Progenitor cell of endocrine pancreas (in vitro differentiated cells): Measurements from ENCODE around the gene PGGHG. TPM values are rescaled to one million over a fixed set of nuclear protein-coding genes. Genes with fewer than 3 reads are reported as not detected.

Experiments
- DNase-seq: peaks from one replicate; pipeline ENCODE4 v3.0.0; 2021; ENCODE audit warnings: low spot score; ENCODE audit not compliant: unreplicated experiment
- H3K27ac Mint-ChIP-seq: 2 replicates; pipeline ENCODE4 v1.8.0; 2021; ENCODE audit warnings: mild to moderate bottlenecking, moderate library complexity, mixed read lengths
- H3K27me3 Mint-ChIP-seq: 2 replicates; pipeline ENCODE4 v1.8.0; 2021; ENCODE audit warnings: mixed read lengths
- H3K36me3 Mint-ChIP-seq: 2 replicates; pipeline ENCODE4 v1.8.0; 2022; ENCODE audit warnings: mixed read lengths; ENCODE audit not compliant: insufficient read depth
- H3K4me1 Mint-ChIP-seq: 2 replicates; pipeline ENCODE4 v1.8.0; 2021; ENCODE audit warnings: low read depth, mixed read lengths
- H3K4me3 Mint-ChIP-seq: 2 replicates; pipeline ENCODE4 v1.8.0; 2021; ENCODE audit warnings: low read depth, mild to moderate bottlenecking, moderate library complexity, mixed read lengths
- H3K9me3 Mint-ChIP-seq: 2 replicates; pipeline ENCODE4 v1.8.0; 2021; ENCODE audit warnings: low read depth, mixed read lengths
- total RNA-seq: library from RNA; stranded (reverse); gene quantifications from 2 replicates; pipeline ENCODE4 v1.2.1, GENCODE V29; 2021
- TF ChIP-seq, protein P1 (sequence below): fragments of 200-600 bp; sonication (generic); IDR thresholded peaks from one replicate; pipeline ENCODE4 v1.5.0; 2021; ENCODE audit warnings: antibody characterized with exemption, mild to moderate bottlenecking; ENCODE audit not compliant: unreplicated experiment

The PGGHG gene
- total RNA-seq, 1 donor from 2014 or later, result 67.0 TPM

DNA sequence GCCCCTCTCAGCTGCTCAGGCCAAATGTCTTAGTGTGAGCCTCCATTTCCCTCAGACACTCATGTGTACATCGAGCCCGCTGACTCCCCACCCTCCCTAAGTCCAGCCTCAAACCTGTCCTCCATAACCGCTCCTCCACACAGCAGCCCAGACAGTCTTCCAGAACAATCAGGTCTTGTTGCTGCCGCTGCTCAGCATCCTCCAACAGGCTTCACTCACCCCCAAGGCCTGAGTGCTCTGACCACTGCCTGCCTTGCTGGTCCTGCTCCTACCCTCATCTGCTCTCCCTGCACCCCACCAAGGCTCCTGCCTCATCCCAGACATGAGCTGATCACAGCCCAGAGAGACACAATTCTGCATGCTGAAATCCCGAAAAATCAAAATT is 35.0 kb upstream of the PGGHG start:
- H3K27ac Mint-ChIP-seq, result peak overlapping the region; percentile 80
- H3K36me3 Mint-ChIP-seq, result peaks cover 20% of the 10 kb centered on the region
- H3K27me3 Mint-ChIP-seq, result peaks cover 4% of the 10 kb centered on the region
- no peaks in the 10 kb centered on the region for H3K4me1 Mint-ChIP-seq
- no peak overlapping the region for H3K4me3 Mint-ChIP-seq
- H3K9me3 Mint-ChIP-seq, result no peaks in the 10 kb centered on the region
- TF ChIP-seq, protein P1, sequence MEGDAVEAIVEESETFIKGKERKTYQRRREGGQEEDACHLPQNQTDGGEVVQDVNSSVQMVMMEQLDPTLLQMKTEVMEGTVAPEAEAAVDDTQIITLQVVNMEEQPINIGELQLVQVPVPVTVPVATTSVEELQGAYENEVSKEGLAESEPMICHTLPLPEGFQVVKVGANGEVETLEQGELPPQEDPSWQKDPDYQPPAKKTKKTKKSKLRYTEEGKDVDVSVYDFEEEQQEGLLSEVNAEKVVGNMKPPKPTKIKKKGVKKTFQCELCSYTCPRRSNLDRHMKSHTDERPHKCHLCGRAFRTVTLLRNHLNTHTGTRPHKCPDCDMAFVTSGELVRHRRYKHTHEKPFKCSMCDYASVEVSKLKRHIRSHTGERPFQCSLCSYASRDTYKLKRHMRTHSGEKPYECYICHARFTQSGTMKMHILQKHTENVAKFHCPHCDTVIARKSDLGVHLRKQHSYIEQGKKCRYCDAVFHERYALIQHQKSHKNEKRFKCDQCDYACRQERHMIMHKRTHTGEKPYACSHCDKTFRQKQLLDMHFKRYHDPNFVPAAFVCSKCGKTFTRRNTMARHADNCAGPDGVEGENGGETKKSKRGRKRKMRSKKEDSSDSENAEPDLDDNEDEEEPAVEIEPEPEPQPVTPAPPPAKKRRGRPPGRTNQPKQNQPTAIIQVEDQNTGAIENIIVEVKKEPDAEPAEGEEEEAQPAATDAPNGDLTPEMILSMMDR, result no peak
- DNase-seq, result no peak

DNA sequence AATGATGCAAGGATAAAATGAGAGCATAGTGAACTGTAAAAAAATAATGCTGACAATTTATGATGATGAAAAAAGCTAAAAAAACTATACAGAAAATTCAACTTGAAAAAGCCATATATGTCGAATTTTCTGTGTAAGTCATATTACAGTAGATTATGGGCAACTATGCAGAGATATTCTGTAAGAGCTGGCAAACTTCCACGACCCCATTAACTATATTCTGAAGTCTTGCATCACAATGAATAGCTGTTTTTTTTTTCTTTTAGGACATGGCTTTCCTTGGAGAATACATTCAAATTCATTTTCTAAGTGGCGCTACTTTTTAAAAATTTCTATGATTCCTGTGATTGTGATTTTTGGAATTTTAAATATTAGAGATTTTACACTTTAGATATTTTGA is 33.8 kb upstream of the PGGHG start:
- peaks cover 16% of the 10 kb centered on the region for H3K36me3 Mint-ChIP-seq
- TF ChIP-seq, protein P1, result no peak
- no peak overlapping the region for H3K4me3 Mint-ChIP-seq
- H3K4me1 Mint-ChIP-seq, result no peaks in the 10 kb centered on the region
- H3K9me3 Mint-ChIP-seq, result no peaks in the 10 kb centered on the region
- DNase-seq, result no peak
- H3K27me3 Mint-ChIP-seq, result peaks cover 4% of the 10 kb centered on the region
- no peak overlapping the region for H3K27ac Mint-ChIP-seq

- Mint-ChIP-seq H3K4me1 (no peaks in the 10 kb centered on the region), H3K9me3 (no peaks in the 10 kb centered on the region), H3K27ac (no peak overlapping the region), H3K27me3 (peaks cover 4% of the 10 kb centered on the region), H3K36me3 (peaks cover 15% of the 10 kb centered on the region), H3K4me3 (no peak overlapping the region)
- TF ChIP-seq, protein P1, result no peak
- DNase-seq, result no peak
Observed at GRCh38 chr11:255816-256215, 33.1 kb upstream of the PGGHG start.

- peaks cover 8% of the 10 kb centered on the region for H3K36me3 Mint-ChIP-seq
- no peak overlapping the region for H3K4me3 Mint-ChIP-seq
- H3K27ac Mint-ChIP-seq, result no peak overlapping the region
- peaks cover 4% of the 10 kb centered on the region for H3K27me3 Mint-ChIP-seq
- TF ChIP-seq, protein P1, result no peak
- DNase-seq, result no peak
- H3K4me1 Mint-ChIP-seq, result no peaks in the 10 kb centered on the region
- H3K9me3 Mint-ChIP-seq, result peaks cover 3% of the 10 kb centered on the region
Observed at GRCh38 chr11:256952-257737, 31.8 kb upstream of the PGGHG start.

DNA sequence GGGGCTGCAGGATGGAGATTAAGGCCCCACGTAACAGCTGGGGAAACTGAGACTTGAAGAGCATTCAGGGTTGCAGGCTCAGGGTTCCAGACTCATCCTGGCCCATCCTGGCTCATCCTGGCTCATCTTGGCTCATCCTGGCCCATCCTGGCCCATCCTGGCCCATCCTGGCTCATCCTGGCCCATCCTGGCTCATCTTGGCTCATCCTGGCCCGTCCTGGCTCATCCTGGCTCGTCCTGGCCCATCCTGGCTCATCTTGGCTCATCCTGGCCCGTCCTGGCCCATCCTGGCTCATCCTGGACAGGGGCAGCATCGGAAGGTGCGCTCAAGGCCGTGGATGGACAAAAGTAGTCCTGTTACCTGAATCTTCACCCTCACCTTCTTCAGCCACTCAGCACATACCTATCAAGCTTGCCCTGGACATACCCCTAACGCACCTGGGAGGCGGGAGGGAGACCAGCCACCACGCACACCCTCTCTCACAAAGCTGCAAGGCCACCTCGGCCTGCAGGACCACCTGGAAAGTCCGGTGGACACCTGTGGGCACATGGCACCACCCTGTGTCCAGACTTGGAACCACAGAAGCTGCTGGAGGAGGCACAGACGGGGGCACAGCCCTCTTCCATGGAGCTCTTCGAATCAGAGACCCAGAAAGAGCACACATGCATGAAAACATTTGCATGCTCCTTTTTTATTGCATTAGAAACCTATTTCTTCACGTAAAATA is 31.0 kb upstream of the PGGHG start:
- no peak overlapping the region for H3K4me3 Mint-ChIP-seq
- peaks cover 3% of the 10 kb centered on the region for H3K9me3 Mint-ChIP-seq
- H3K27me3 Mint-ChIP-seq, result peaks cover 4% of the 10 kb centered on the region
- no peaks in the 10 kb centered on the region for H3K4me1 Mint-ChIP-seq
- H3K27ac Mint-ChIP-seq, result no peak overlapping the region
- no peak for DNase-seq
- peaks cover 3% of the 10 kb centered on the region for H3K36me3 Mint-ChIP-seq
- TF ChIP-seq, protein P1, result peak; percentile 38
